SH-SY5Y (cell line): ENCODE results near the gene ARMC9.

Experiments used
- GATA2 ChIP-seq: IDR thresholded peaks from 2 replicates; pipeline ENCODE4 v1.6.1; 2011; ENCODE audit warnings: mild to moderate bottlenecking, low read depth, low read length
- GATA3 ChIP-seq: IDR thresholded peaks from 2 replicates; pipeline ENCODE4 v1.6.1; 2011; ENCODE audit warnings: low read depth, mild to moderate bottlenecking, low read length, moderate library complexity

ARMC9 gene

DNA sequence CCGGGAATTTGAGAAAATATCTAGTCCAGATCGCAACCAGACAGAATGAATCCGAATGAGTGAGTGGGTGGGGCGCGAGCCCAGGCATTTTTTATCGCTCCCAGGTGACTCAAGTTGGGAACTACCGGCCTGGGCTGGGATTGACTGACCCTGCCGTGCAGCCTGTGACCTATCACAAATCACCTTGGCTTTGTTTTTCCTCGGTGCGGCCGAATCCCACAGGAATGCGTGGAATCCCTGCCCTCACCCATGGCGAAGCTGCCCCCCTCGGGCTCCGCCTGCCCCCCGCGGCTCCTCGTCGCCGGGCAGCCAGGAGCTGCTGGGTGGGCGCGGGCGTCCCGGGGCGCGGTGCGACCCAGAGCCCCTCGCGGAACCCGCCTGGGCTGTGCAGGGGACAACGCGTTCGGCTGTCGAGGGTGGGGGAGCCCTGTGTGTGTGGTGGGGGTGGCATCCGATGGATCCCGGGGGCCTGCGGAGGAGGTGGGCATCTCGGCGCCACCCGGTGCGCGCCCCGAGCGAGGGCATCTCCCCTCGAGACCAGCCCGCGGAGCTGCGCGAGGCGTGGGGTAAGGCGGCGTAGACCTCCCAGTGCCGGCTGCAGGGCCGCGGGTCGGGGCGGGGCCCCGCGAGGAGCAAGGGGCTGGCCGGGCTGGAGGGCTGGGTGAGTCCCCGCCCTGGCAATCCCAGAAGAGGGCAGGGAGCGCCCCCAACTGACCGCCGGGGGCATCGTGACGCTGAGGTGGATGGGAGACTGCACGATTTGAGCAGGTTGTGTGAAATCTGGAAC is 213.6 kb downstream of the ARMC9 start:
- no peak for TF ChIP-seq GATA2
- TF ChIP-seq GATA3, result no peak

GRCh38 chr2:231412618-231412963 is 214.2 kb downstream of the ARMC9 start:
- no peak for TF ChIP-seq GATA3
- TF ChIP-seq GATA2, result no peak

GRCh38 chr2:231413456-231413855 is 215.0 kb downstream of the ARMC9 start:
- TF ChIP-seq GATA3, result no peak
- no peak for TF ChIP-seq GATA2

DNA sequence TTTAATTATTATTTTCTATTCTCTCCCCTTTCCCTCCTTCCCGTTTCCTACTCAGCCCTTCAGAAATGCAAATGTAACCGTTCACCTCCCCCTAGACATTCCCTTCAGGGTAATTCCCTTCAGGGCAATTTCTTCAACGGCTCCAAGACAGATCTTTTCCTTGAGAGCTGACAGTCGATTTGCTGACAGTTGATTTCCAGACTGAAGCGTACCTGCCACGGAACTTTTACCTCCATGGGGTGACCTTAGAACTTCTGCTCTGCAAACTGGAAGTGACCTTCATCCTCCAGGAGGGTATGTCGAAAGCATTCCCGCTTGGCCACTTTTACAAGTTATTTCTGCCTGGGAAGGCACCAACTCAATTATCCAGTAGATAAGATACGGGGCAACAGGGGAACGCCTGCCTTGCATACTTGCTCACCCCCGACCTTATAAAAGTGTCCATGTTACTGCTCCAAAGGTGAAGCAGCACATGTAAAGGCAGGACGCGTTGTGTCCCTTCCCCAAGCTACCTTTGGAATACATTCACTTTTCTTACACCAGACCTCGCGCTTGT is 215.6 kb downstream of the ARMC9 start:
- no peak for TF ChIP-seq GATA3
- TF ChIP-seq GATA2, result no peak

DNA sequence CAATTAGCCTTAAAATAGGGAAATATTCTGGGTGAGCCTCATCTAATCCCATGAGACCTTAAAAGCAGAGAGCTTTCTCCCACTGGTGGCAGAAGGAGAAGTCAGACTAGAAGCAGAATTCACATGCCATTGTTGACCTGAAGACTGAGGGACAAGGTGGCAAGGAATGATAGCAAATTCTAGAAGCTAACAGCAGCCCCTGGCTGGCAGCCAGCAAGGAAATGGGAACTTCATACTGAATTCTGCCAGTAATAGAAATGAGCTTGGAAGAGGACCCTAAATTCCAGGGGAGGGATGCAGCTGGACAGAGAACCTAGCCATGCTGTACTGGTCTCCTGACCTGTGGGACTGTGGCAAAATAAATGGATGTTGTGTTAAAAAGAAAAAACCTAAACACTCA is 216.6 kb downstream of the ARMC9 start:
- TF ChIP-seq GATA2 (no peak), GATA3 (no peak)

- TF ChIP-seq GATA2 (no peak), GATA3 (no peak)
These were observed 220.6 kb downstream of the ARMC9 start for GRCh38 chr2:231418820-231419640.

GRCh38 chr2:231421051-231421580 is 222.7 kb downstream of the ARMC9 start:
- TF ChIP-seq GATA2 (no peak), GATA3 (no peak)

GRCh38 chr2:231422056-231422455 is 223.6 kb downstream of the ARMC9 start:
- TF ChIP-seq GATA3, result no peak
- TF ChIP-seq GATA2, result no peak

DNA sequence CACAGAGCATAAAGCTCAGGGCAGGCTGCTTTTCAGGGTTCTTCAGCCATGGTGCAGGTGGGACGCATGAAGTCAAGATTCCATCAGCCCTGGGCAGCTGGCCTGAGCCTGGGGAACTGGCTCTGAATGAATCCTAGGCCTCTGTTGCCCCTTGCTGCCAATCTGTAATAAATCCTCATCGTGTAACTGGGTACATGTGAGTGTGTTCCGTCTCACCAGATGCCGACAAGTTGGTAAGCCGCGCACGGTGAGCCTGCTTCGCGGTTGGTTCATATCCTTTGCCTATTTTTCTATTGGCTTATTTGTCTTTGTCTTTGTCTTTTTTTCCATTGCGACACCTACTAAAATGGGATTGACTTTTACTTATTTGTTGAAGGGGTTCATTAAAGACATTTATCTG is 224.7 kb downstream of the ARMC9 start:
- TF ChIP-seq GATA3 (no peak), GATA2 (no peak)
